Progenitor cell of endocrine pancreas (in vitro differentiated cells): ENCODE results near the gene DCAF12. TPM values are rescaled to one million over a fixed set of nuclear protein-coding genes. Genes with fewer than 3 reads are reported as not detected.

Experiments
- DNase-seq: peaks from one replicate; pipeline ENCODE4 v3.0.0; 2021; ENCODE audit warnings: low spot score; ENCODE audit not compliant: unreplicated experiment
- H3K27ac Mint-ChIP-seq: 2 replicates; pipeline ENCODE4 v1.8.0; 2021; ENCODE audit warnings: mild to moderate bottlenecking, moderate library complexity, mixed read lengths
- H3K27me3 Mint-ChIP-seq: 2 replicates; pipeline ENCODE4 v1.8.0; 2021; ENCODE audit warnings: mixed read lengths
- H3K36me3 Mint-ChIP-seq: 2 replicates; pipeline ENCODE4 v1.8.0; 2022; ENCODE audit warnings: mixed read lengths; ENCODE audit not compliant: insufficient read depth
- H3K4me1 Mint-ChIP-seq: 2 replicates; pipeline ENCODE4 v1.8.0; 2021; ENCODE audit warnings: low read depth, mixed read lengths
- H3K4me3 Mint-ChIP-seq: 2 replicates; pipeline ENCODE4 v1.8.0; 2021; ENCODE audit warnings: low read depth, mild to moderate bottlenecking, moderate library complexity, mixed read lengths
- H3K9me3 Mint-ChIP-seq: 2 replicates; pipeline ENCODE4 v1.8.0; 2021; ENCODE audit warnings: low read depth, mixed read lengths
- total RNA-seq: library from RNA; stranded (reverse); gene quantifications from 2 replicates; pipeline ENCODE4 v1.2.1, GENCODE V29; 2021
- TF ChIP-seq, protein P1 (sequence below): fragments of 200-600 bp; sonication (generic); IDR thresholded peaks from one replicate; pipeline ENCODE4 v1.5.0; 2021; ENCODE audit warnings: antibody characterized with exemption, mild to moderate bottlenecking; ENCODE audit not compliant: unreplicated experiment

Gene DCAF12
- total RNA-seq, 1 donor from 2014 or later: 48.7 TPM

DNA sequence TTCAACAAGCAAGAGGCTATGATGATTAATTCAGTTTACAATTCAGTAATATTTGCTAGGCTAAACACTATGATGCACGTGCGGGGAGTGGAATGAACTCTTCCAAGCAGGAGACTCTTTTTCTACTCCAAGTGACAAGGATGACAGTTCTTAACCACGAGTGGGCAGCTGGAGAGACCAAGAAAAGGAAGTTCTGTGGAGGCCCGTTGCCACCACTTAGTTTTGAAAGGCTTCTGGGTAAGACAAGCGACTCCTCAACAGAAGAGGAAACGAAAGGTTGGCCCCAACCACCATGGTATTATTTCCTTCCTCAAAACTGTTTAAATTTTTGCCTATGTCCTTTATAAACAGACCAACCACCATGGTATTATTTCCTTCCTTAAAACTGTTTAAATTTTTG is 2.8 kb downstream of the DCAF12 start:
- no peaks in the 10 kb centered on the region for H3K9me3 Mint-ChIP-seq
- H3K4me1 Mint-ChIP-seq: peaks cover 27% of the 10 kb centered on the region
- DNase-seq: no peak
- peaks cover 18% of the 10 kb centered on the region for H3K36me3 Mint-ChIP-seq
- no peaks in the 10 kb centered on the region for H3K27me3 Mint-ChIP-seq
- H3K4me3 Mint-ChIP-seq: no peak overlapping the region
- TF ChIP-seq, protein P1, sequence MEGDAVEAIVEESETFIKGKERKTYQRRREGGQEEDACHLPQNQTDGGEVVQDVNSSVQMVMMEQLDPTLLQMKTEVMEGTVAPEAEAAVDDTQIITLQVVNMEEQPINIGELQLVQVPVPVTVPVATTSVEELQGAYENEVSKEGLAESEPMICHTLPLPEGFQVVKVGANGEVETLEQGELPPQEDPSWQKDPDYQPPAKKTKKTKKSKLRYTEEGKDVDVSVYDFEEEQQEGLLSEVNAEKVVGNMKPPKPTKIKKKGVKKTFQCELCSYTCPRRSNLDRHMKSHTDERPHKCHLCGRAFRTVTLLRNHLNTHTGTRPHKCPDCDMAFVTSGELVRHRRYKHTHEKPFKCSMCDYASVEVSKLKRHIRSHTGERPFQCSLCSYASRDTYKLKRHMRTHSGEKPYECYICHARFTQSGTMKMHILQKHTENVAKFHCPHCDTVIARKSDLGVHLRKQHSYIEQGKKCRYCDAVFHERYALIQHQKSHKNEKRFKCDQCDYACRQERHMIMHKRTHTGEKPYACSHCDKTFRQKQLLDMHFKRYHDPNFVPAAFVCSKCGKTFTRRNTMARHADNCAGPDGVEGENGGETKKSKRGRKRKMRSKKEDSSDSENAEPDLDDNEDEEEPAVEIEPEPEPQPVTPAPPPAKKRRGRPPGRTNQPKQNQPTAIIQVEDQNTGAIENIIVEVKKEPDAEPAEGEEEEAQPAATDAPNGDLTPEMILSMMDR: no peak
- H3K27ac Mint-ChIP-seq: no peak overlapping the region

DNA sequence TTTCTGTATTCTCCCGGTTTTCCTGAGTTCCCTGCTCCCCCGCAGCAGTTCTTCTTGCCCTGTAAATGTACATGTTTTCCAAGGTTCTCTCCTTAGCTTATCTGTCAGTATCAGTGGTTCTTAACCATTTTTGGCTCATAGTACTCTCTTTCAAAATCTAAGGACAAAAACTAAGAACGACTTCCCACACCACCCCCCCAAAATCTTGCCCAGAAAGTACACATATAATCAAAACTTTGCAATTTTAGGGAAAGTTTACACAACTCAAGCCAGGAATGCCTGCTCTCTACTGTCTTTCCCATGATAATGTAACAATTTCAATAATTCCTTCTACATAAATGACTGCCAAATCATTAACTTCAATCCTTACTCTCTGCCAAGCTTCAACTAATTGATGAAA is 4.5 kb downstream of the DCAF12 start:
- TF ChIP-seq, protein P1: no peak
- Mint-ChIP-seq H3K36me3 (peaks cover 20% of the 10 kb centered on the region), H3K27me3 (no peaks in the 10 kb centered on the region), H3K4me3 (no peak overlapping the region), H3K27ac (no peak overlapping the region), H3K9me3 (no peaks in the 10 kb centered on the region), H3K4me1 (peaks cover 24% of the 10 kb centered on the region)
- no peak for DNase-seq

DNA sequence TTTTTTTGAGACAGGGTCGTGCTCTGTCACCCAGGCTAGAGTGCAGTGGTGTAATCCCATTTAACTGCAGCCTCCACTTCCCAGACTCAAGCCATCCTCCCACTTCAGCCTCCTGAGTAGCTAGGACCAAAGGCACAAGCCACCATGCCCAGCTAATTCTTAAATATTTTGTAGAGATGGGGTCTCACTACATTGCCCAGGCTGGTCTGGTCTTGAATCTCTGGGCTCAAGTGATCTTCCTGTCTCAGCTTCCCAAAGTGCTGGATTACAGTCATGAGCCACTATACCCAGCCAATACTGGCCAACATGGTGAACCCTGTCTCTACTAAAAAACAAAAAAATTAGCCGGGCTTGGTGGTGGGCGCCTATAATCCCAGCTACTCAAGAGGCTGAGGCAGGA is 6.8 kb downstream of the DCAF12 start:
- peaks cover 26% of the 10 kb centered on the region for H3K36me3 Mint-ChIP-seq
- TF ChIP-seq, protein P1: no peak
- DNase-seq: no peak
- H3K27ac Mint-ChIP-seq: no peak overlapping the region
- H3K4me1 Mint-ChIP-seq: peaks cover 14% of the 10 kb centered on the region
- H3K9me3 Mint-ChIP-seq: no peaks in the 10 kb centered on the region
- no peaks in the 10 kb centered on the region for H3K27me3 Mint-ChIP-seq
- H3K4me3 Mint-ChIP-seq: no peak overlapping the region

DNA sequence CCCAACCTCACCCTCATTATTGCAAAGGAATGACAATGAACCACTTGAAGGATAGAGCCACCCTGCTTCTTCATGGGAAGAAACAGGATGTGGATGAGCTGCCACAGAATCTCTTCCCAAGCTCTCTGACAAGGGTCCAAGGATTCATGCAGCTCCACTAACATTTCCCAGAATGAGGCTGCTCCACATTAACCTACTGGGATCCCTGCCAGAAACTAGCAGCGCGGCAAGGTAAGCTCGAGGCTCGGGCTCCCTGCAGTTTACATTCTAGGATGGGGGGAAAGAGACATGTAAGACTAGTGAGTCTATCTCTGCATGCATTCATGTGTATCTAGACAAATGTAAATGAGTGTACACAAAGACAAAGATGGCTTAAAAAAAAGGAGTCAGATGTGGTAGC is 12.1 kb downstream of the DCAF12 start:
- H3K27ac Mint-ChIP-seq: no peak overlapping the region
- H3K36me3 Mint-ChIP-seq: peaks cover 18% of the 10 kb centered on the region

DNA sequence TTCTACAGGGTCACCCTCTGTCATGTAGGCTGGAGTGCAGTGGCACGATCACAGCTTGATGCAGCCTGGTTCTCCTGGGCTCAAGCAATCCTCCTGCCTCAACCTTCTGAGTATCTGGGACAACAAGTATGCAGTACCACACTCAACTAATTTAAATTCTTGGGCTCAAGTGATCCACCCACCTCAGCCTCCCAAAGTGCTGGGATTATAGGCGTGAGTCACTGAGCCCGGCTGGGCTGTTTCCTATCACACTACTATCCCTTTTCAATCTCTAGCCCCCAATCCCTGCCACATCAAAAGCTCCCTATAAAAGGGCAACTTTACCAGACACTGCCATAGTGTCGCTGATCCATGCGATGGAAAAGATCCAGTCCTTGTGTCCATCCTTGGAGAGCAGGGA is 20.4 kb downstream of the DCAF12 start:
- no peaks in the 10 kb centered on the region for H3K27me3 Mint-ChIP-seq
- no peaks in the 10 kb centered on the region for H3K9me3 Mint-ChIP-seq
- no peak for DNase-seq
- H3K4me3 Mint-ChIP-seq: no peak overlapping the region
- peak overlapping the region; percentile 62 for H3K27ac Mint-ChIP-seq
- H3K4me1 Mint-ChIP-seq: no peaks in the 10 kb centered on the region
- H3K36me3 Mint-ChIP-seq: peaks cover 16% of the 10 kb centered on the region
- TF ChIP-seq, protein P1: no peak

More for the DNA sequence above, 12.1 kb downstream of the DCAF12 start:
- no peaks in the 10 kb centered on the region for H3K9me3 Mint-ChIP-seq
- TF ChIP-seq, protein P1: no peak
- no peaks in the 10 kb centered on the region for H3K27me3 Mint-ChIP-seq
- no peaks in the 10 kb centered on the region for H3K4me1 Mint-ChIP-seq
- H3K4me3 Mint-ChIP-seq: no peak overlapping the region
- DNase-seq: no peak
